ENCODE results near the gene SNED1. TPM values are rescaled to one million over a fixed set of nuclear protein-coding genes. Genes with fewer than 3 reads are reported as not detected.

SNED1 gene
- total and polyA plus RNA-seq, 9 donors: 1.3 to 4.6 (median 2.7) TPM

- Histone ChIP-seq H3K4me3 (ENCODE audit: low read length) (no peak overlapping the region), H3K4me1 (ENCODE audit: control insufficient read depth, insufficient read depth, low read length) (peaks cover 11% of the 10 kb centered on the region), H3K27me3 (ENCODE audit: control insufficient read depth, insufficient read depth, low read length) (peaks cover 28% of the 10 kb centered on the region), H3K27ac (ENCODE audit: low read length) (no peak overlapping the region), H3K36me3 (ENCODE audit: control insufficient read depth, insufficient read depth, low read length) (no peaks in the 10 kb centered on the region), H3K9me3 (replicated peaks; ENCODE audit: control insufficient read depth, low read depth, low read length) (no peaks in the 10 kb centered on the region)
- DNase-seq: no peak
- 81% methylated on average over 18 of the region's 20 CpGs for WGBS (ENCODE audit: insufficient coverage)
These were observed 40.2 kb downstream of the SNED1 start for GRCh38 chr2:241038374-241039180.

GRCh38 chr2:241039416-241039815, 41.0 kb downstream of the SNED1 start:
- peaks cover 26% of the 10 kb centered on the region for H3K27me3 ChIP-seq (ENCODE audit: control insufficient read depth, insufficient read depth, low read length)
- no peak overlapping the region for H3K27ac ChIP-seq (ENCODE audit: low read length)
- 92% methylated on average over 3 of the region's 4 CpGs for WGBS (ENCODE audit: insufficient coverage)
- H3K4me3 ChIP-seq (ENCODE audit: low read length): no peak overlapping the region
- H3K36me3 ChIP-seq (ENCODE audit: control insufficient read depth, insufficient read depth, low read length): no peaks in the 10 kb centered on the region
- peaks cover 11% of the 10 kb centered on the region for H3K4me1 ChIP-seq (ENCODE audit: control insufficient read depth, insufficient read depth, low read length)
- DNase-seq: no peak
- peaks cover under 1% of the 10 kb centered on the region for H3K9me3 ChIP-seq (replicated peaks; ENCODE audit: control insufficient read depth, low read depth, low read length)

GRCh38 chr2:241040081-241040803, 41.8 kb downstream of the SNED1 start:
- peaks cover 22% of the 10 kb centered on the region for H3K27me3 ChIP-seq (ENCODE audit: control insufficient read depth, insufficient read depth, low read length)
- 93% methylated on average over 8 of the region's 13 CpGs for WGBS (ENCODE audit: insufficient coverage)
- peaks cover 2% of the 10 kb centered on the region for H3K9me3 ChIP-seq (replicated peaks; ENCODE audit: control insufficient read depth, low read depth, low read length)
- no peak overlapping the region for H3K4me3 ChIP-seq (ENCODE audit: low read length)
- no peak overlapping the region for H3K27ac ChIP-seq (ENCODE audit: low read length)
- no peaks in the 10 kb centered on the region for H3K36me3 ChIP-seq (ENCODE audit: control insufficient read depth, insufficient read depth, low read length)
- peaks cover 11% of the 10 kb centered on the region for H3K4me1 ChIP-seq (ENCODE audit: control insufficient read depth, insufficient read depth, low read length)
- DNase-seq: no peak

GRCh38 chr2:241041589-241042158, 43.3 kb downstream of the SNED1 start:
- H3K4me3 ChIP-seq (ENCODE audit: low read length): no peak overlapping the region
- H3K36me3 ChIP-seq (ENCODE audit: control insufficient read depth, insufficient read depth, low read length): no peaks in the 10 kb centered on the region
- H3K27me3 ChIP-seq (ENCODE audit: control insufficient read depth, insufficient read depth, low read length): peaks cover 12% of the 10 kb centered on the region
- no peak overlapping the region for H3K27ac ChIP-seq (ENCODE audit: low read length)
- DNase-seq: no peak
- peaks cover 4% of the 10 kb centered on the region for H3K9me3 ChIP-seq (replicated peaks; ENCODE audit: control insufficient read depth, low read depth, low read length)
- H3K4me1 ChIP-seq (ENCODE audit: control insufficient read depth, insufficient read depth, low read length): peaks cover 4% of the 10 kb centered on the region
- WGBS (ENCODE audit: insufficient coverage): 62% methylated on average over 3 of the region's 5 CpGs

GRCh38 chr2:241043581-241043980, 45.2 kb downstream of the SNED1 start:
- no peak for DNase-seq
- Histone ChIP-seq H3K27ac (ENCODE audit: low read length) (no peak overlapping the region), H3K36me3 (ENCODE audit: control insufficient read depth, insufficient read depth, low read length) (no peaks in the 10 kb centered on the region), H3K9me3 (replicated peaks; ENCODE audit: control insufficient read depth, low read depth, low read length) (peaks cover 4% of the 10 kb centered on the region), H3K4me3 (ENCODE audit: low read length) (no peak overlapping the region), H3K4me1 (ENCODE audit: control insufficient read depth, insufficient read depth, low read length) (no peaks in the 10 kb centered on the region), H3K27me3 (ENCODE audit: control insufficient read depth, insufficient read depth, low read length) (no peaks in the 10 kb centered on the region)

GRCh38 chr2:241047253-241048010, 49.0 kb downstream of the SNED1 start:
- H3K4me3 ChIP-seq (ENCODE audit: low read length): no peak overlapping the region
- H3K27me3 ChIP-seq (ENCODE audit: control insufficient read depth, insufficient read depth, low read length): no peaks in the 10 kb centered on the region
- peaks cover 4% of the 10 kb centered on the region for H3K9me3 ChIP-seq (replicated peaks; ENCODE audit: control insufficient read depth, low read depth, low read length)
- H3K36me3 ChIP-seq (ENCODE audit: control insufficient read depth, insufficient read depth, low read length): no peaks in the 10 kb centered on the region
- no peak for DNase-seq
- H3K27ac ChIP-seq (ENCODE audit: low read length): no peak overlapping the region
- 67% methylated on average over 4 of the region's 6 CpGs for WGBS (ENCODE audit: insufficient coverage)
- no peaks in the 10 kb centered on the region for H3K4me1 ChIP-seq (ENCODE audit: control insufficient read depth, insufficient read depth, low read length)

- DNase-seq: no peak
- Histone ChIP-seq H3K36me3 (ENCODE audit: control insufficient read depth, insufficient read depth, low read length) (no peaks in the 10 kb centered on the region), H3K27ac (ENCODE audit: low read length) (no peak overlapping the region), H3K9me3 (replicated peaks; ENCODE audit: control insufficient read depth, low read depth, low read length) (peaks cover 4% of the 10 kb centered on the region), H3K4me1 (ENCODE audit: control insufficient read depth, insufficient read depth, low read length) (no peaks in the 10 kb centered on the region), H3K27me3 (ENCODE audit: control insufficient read depth, insufficient read depth, low read length) (no peaks in the 10 kb centered on the region), H3K4me3 (ENCODE audit: low read length) (no peak overlapping the region)
- 88% methylated on average over 30 of the region's 30 CpGs for WGBS (ENCODE audit: insufficient coverage)
These were observed 49.9 kb downstream of the SNED1 start for GRCh38 chr2:241048149-241048948.

- no peak for DNase-seq
- Histone ChIP-seq H3K9me3 (replicated peaks; ENCODE audit: control insufficient read depth, low read depth, low read length) (peaks cover 4% of the 10 kb centered on the region), H3K4me3 (ENCODE audit: low read length) (no peak overlapping the region), H3K36me3 (ENCODE audit: control insufficient read depth, insufficient read depth, low read length) (no peaks in the 10 kb centered on the region), H3K4me1 (ENCODE audit: control insufficient read depth, insufficient read depth, low read length) (no peaks in the 10 kb centered on the region), H3K27me3 (ENCODE audit: control insufficient read depth, insufficient read depth, low read length) (no peaks in the 10 kb centered on the region), H3K27ac (ENCODE audit: low read length) (no peak overlapping the region)
- 91% methylated on average over 9 of the region's 11 CpGs for WGBS (ENCODE audit: insufficient coverage)
These were observed 50.5 kb downstream of the SNED1 start for GRCh38 chr2:241048949-241049343.

- 31% methylated on average over 34 of the region's 38 CpGs for WGBS (ENCODE audit: insufficient coverage)
- H3K27me3 ChIP-seq (ENCODE audit: control insufficient read depth, insufficient read depth, low read length): no peaks in the 10 kb centered on the region
- H3K27ac ChIP-seq (ENCODE audit: low read length): no peak overlapping the region
- no peaks in the 10 kb centered on the region for H3K4me1 ChIP-seq (ENCODE audit: control insufficient read depth, insufficient read depth, low read length)
- no peaks in the 10 kb centered on the region for H3K36me3 ChIP-seq (ENCODE audit: control insufficient read depth, insufficient read depth, low read length)
- H3K9me3 ChIP-seq (replicated peaks; ENCODE audit: control insufficient read depth, low read depth, low read length): peaks cover 2% of the 10 kb centered on the region
- H3K4me3 ChIP-seq (ENCODE audit: low read length): no peak overlapping the region
- peak; percentile 40 for DNase-seq
These were observed 51.6 kb downstream of the SNED1 start for GRCh38 chr2:241049739-241050623.
